ENCODE results near the gene CHPF2.

DNA sequence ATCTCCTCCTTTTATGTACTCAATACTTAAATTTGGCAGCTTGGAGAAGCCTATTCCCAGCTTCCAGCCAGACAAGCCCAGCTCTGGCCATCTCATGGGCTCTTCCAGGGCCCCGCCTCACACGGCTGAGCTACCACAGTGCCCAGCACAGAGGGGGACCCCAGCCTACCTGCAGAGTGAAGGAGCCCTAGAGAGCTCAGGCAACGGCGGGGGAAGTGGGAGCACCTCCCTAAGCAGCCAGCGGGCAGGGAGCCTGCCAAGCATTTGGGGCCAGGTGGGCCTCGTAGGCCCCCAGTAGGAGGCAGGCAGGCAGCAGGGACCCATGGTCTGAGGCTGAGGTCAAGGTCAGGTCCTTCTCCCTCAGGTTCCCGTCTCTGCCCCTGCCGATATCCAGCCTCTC lies 45.3 kb downstream of the CHPF2 start:
- TF ChIP-seq POLR2A (IDR thresholded peaks at IDR 0.05) (no peak), POLR2AphosphoS5 (IDR thresholded peaks at IDR 0.05) (no peak)
- TF ChIP-seq, protein P1, sequence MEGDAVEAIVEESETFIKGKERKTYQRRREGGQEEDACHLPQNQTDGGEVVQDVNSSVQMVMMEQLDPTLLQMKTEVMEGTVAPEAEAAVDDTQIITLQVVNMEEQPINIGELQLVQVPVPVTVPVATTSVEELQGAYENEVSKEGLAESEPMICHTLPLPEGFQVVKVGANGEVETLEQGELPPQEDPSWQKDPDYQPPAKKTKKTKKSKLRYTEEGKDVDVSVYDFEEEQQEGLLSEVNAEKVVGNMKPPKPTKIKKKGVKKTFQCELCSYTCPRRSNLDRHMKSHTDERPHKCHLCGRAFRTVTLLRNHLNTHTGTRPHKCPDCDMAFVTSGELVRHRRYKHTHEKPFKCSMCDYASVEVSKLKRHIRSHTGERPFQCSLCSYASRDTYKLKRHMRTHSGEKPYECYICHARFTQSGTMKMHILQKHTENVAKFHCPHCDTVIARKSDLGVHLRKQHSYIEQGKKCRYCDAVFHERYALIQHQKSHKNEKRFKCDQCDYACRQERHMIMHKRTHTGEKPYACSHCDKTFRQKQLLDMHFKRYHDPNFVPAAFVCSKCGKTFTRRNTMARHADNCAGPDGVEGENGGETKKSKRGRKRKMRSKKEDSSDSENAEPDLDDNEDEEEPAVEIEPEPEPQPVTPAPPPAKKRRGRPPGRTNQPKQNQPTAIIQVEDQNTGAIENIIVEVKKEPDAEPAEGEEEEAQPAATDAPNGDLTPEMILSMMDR (IDR thresholded peaks at IDR 0.05) = no peak
